ENCODE measurements around the gene SERPINA1.

The SERPINA1 gene

DNA sequence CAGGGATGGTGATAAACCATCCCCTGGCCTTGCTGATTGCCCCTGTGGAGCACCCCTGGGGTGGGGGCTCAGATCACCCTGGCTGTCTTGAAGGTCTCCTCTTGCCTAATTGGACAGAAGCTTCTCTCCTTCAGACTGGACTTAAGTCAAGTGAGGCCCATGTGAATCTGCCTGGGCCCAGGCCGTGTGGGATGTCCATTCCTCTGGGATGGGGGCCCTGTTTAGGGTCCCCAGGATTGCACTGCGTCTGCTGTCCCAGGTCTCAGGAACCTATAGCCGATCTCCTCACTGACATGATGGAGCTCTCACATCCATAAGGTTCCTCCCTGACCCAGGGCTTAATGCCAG lies 20.2 kb downstream of the SERPINA1 start:
- TF ChIP-seq FOXP2 (optimal IDR thresholded peaks at IDR 0.05; ENCODE audit: borderline replicate concordance, extremely low read depth, extremely low read length, insufficient read depth) (no peak), TAF1 (IDR thresholded peaks at IDR 0.05; ENCODE audit: borderline replicate concordance, insufficient read depth, low read length) (no peak), SIN3A (IDR thresholded peaks at IDR 0.05; ENCODE audit: borderline replicate concordance, insufficient read depth, low read length) (no peak)

DNA sequence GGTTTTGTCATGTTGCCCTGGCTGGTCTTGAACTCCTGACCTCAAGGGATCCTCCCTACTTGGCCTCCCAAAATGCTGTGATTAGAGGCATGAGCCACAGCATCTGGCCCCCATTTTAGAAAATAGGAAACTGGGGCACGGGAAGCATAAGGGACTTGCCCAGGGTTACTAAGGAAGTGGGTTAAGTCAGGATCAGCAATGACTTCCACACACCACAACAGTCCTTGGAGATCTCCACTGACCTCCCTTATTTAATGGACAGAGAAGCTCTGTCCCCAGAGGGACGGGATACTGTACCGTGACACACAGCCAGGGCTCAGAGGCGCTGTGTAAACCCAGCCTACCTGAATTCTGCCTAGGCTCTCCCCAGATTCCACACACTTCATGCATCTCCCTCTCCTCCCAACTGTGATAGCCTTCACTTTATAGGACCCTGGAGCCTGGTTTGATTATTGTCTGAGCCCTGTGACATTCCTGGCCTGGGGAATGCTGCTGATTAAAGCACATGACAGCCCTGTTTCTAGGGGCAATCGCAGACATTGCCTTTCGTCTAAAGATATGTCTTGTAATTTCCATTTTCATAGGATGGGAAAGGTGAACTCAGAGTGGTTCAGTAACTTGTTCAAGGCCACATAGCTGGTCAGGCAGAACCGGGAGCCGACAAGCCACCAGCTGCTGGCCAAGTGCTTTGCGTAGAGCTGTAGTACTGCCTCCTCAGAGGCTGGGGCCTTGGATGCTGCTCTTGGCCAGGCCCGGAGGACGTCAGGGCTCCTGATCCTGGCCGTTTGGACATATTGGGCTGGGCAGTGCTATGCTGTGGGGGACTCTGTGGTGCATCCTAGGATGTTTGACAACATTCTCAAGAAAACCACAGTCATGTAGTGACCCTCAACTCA lies 20.8 kb downstream of the SERPINA1 start:
- TF ChIP-seq SIN3A (IDR thresholded peaks at IDR 0.05; ENCODE audit: borderline replicate concordance, insufficient read depth, low read length) (no peak), FOXP2 (optimal IDR thresholded peaks at IDR 0.05; ENCODE audit: borderline replicate concordance, extremely low read depth, extremely low read length, insufficient read depth) (no peak)
- TF ChIP-seq, protein P1, sequence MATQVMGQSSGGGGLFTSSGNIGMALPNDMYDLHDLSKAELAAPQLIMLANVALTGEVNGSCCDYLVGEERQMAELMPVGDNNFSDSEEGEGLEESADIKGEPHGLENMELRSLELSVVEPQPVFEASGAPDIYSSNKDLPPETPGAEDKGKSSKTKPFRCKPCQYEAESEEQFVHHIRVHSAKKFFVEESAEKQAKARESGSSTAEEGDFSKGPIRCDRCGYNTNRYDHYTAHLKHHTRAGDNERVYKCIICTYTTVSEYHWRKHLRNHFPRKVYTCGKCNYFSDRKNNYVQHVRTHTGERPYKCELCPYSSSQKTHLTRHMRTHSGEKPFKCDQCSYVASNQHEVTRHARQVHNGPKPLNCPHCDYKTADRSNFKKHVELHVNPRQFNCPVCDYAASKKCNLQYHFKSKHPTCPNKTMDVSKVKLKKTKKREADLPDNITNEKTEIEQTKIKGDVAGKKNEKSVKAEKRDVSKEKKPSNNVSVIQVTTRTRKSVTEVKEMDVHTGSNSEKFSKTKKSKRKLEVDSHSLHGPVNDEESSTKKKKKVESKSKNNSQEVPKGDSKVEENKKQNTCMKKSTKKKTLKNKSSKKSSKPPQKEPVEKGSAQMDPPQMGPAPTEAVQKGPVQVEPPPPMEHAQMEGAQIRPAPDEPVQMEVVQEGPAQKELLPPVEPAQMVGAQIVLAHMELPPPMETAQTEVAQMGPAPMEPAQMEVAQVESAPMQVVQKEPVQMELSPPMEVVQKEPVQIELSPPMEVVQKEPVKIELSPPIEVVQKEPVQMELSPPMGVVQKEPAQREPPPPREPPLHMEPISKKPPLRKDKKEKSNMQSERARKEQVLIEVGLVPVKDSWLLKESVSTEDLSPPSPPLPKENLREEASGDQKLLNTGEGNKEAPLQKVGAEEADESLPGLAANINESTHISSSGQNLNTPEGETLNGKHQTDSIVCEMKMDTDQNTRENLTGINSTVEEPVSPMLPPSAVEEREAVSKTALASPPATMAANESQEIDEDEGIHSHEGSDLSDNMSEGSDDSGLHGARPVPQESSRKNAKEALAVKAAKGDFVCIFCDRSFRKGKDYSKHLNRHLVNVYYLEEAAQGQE (IDR thresholded peaks at IDR 0.05; ENCODE audit: insufficient read depth in 1 of 2, low read depth in 2 of 2, low read length in 2 of 2): no peak

- TF ChIP-seq POLR2AphosphoS5 (IDR thresholded peaks at IDR 0.05; ENCODE audit: low read depth, low read length) (no peak), FOXP2 (optimal IDR thresholded peaks at IDR 0.05; ENCODE audit: borderline replicate concordance, extremely low read depth, extremely low read length, insufficient read depth) (no peak), TAF1 (IDR thresholded peaks at IDR 0.05; ENCODE audit: borderline replicate concordance, insufficient read depth, low read length) (no peak)
Observed at GRCh38 chr14:94366146-94366915, 22.1 kb downstream of the SERPINA1 start, which contains the start of gene SERPINA2. Gene SERPINA2 (minus strand): TSS chr14:94366698.

DNA sequence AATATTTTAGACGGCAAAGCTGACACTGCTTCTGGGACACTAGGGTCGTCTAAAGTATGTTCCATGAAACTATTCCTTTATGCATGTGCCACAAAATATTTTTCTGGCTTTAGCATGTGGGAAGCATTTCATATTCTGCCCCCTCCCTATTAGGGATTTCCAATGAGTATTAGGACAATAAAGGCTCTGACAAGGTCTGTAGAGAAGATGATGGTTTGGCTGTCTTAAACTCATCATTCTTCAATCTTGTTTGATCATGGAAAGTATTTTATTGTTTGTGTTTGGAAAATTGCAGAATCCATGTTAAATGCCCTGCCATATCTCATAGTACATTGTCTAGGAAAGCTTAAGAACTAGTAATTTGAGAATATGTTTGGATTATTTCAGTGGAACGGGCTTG lies 22.8 kb downstream of the SERPINA1 start:
- TF ChIP-seq SIN3A (IDR thresholded peaks at IDR 0.05; ENCODE audit: borderline replicate concordance, insufficient read depth, low read length): no peak
- no peak for TF ChIP-seq POLR2AphosphoS5 (IDR thresholded peaks at IDR 0.05; ENCODE audit: low read depth, low read length)
- no peak for TF ChIP-seq TAF1 (IDR thresholded peaks at IDR 0.05; ENCODE audit: borderline replicate concordance, insufficient read depth, low read length)
- no peak for TF ChIP-seq FOXP2 (optimal IDR thresholded peaks at IDR 0.05; ENCODE audit: borderline replicate concordance, extremely low read depth, extremely low read length, insufficient read depth)
- TF ChIP-seq, protein P1 (IDR thresholded peaks at IDR 0.05; ENCODE audit: insufficient read depth in 1 of 2, low read depth in 2 of 2, low read length in 2 of 2): no peak

DNA sequence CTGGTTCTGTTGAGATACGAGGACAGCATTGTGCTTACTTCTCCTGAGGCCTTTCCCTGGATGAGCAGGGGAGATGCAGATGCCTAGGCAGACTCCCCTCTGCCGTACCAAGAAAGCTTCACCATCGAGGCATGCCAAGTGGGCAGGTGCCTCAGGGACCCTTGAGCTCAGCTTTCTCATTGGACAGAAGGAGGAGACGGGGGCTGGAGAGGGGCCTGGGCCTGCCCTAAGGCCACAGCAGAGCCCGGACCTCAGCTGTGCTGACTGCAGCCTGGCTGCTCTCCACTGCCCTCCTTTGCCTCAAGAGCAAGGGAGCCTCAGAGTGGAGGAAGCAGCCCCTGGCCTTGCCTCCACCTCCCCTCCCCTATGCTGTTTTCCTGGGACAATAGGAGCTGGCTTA lies 23.4 kb downstream of the SERPINA1 start:
- TF ChIP-seq TAF1 (IDR thresholded peaks at IDR 0.05; ENCODE audit: borderline replicate concordance, insufficient read depth, low read length): no peak

DNA sequence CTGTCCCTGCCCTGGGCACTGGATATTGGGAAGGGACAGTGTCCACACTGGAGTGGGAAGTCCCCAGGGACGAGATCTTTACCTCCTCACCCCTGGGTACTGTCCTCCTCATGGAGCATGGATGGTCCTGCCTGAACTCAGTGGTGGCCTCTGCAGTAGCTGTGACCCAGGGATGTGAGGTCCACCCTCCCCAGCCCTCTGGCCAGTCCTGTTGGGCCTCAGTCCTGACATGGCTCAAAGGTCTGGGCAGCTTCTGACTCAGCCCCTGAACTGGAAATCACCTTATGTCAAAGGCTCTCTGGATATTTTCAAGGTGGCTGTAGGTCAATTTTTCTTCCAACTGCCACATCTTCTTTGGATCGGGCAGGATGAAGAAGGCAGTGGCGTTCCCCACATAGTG lies 24.4 kb downstream of the SERPINA1 start:
- TF ChIP-seq TAF1 (IDR thresholded peaks at IDR 0.05; ENCODE audit: borderline replicate concordance, insufficient read depth, low read length): no peak

DNA sequence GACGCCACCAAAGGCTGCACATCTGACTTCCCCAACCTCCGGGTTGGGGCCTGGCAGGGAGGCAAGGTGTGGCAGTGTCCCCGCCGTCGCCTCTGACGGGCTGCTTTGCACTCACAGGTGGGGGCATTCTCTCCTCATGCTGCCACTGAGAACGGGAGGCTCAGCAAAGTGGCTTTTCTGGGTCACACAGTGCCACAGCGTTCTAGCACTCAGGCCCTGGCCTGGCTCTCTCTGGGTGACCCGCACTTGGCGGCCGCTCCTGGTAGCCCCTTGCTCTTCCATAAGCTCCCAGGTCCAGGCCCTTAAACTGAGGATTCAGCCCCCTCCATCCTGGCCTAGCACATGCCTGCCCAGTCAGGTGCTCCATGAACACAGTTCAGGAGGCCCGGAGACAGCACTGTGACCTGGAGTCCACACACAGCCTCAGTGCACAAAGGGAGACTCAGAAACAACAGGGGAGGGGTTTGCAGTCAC lies 25.2 kb downstream of the SERPINA1 start:
- TF ChIP-seq TAF1 (IDR thresholded peaks at IDR 0.05; ENCODE audit: borderline replicate concordance, insufficient read depth, low read length) (no peak), FOXP2 (optimal IDR thresholded peaks at IDR 0.05; ENCODE audit: borderline replicate concordance, extremely low read depth, extremely low read length, insufficient read depth) (no peak), POLR2AphosphoS5 (IDR thresholded peaks at IDR 0.05; ENCODE audit: low read depth, low read length) (no peak), SIN3A (IDR thresholded peaks at IDR 0.05; ENCODE audit: borderline replicate concordance, insufficient read depth, low read length) (no peak)
- TF ChIP-seq, protein P1 (IDR thresholded peaks at IDR 0.05; ENCODE audit: insufficient read depth in 1 of 2, low read depth in 2 of 2, low read length in 2 of 2): no peak

All from PFSK-1 (cell line).